ENCODE results near the gene SIM1.

SIM1 gene

DNA sequence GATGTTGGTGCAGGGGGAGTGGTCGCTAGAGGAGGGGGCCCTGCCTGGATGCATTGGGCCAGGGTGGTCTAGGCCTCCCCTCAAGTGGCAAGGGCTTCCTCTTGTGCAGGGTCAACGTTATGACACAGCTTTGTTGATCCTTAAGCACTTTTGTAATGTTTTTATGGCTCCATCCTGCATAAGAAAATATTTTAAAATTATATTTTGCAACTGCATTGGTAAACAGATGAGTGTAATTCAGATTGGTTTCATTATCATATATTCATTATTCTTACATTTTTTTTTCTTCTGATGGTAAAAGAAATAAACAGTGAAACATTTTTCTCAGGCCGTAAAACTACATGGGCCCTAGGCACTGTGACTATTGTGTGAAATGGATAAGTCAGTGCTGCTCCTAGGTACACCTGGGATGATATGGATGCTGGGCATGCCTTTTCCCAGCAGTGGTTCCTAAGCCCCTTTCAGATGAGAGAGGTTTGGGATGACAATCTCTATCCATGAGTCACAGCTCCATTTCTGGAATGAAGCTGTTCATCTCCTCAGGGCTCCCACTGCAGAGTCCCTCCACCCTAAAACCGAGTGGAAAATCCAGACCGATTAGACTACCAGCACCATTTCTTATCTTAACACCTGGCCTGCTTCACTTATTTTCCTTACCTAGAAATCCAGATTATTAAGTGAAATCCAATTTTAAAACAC lies 5.8 kb upstream of the SIM1 start:
- peak; percentile 44 for DNase-seq

DNA sequence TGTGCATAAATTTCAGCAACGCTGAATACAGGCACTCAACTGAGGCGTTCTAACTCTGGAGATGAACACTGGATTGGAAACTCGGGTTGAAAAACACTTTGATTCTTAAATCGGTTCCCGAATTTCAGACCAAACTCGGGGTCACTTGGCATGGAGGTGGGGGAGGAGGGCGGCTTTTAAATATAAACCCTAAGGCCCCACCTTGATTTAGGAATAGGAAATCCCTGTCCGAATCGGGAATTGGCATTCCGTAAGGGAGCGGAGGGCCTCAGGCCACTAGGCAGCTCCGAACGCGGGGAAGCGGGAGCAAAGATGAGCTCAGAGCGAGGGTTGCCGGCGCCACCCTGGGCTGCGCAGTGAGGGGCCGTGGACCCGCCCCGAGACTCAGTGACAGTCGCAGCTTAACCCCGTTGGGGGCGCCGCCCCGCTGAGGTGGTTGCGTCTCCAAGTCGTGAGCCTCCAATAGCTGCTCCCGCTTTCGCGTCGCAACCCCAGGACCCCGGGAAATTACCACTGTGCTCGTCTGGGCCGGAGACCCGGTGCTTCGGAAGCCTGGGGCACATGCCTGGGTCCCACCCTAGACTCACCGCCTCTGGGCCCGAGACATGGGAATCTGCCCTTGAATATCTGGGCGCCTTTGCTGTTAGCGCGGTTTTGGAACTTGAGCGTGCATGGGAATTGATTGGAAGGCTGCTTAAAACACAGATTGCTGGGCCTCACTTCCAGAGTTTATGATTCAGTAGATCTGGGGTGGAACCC lies 4.6 kb upstream of the SIM1 start:
- no peak for DNase-seq

- DNase-seq: no peak
These were observed 3.4 kb upstream of the SIM1 start for GRCh38 chr6:100468016-100468622.

- no peak for DNase-seq
These were observed 2.7 kb upstream of the SIM1 start for GRCh38 chr6:100467129-100468015.

DNA sequence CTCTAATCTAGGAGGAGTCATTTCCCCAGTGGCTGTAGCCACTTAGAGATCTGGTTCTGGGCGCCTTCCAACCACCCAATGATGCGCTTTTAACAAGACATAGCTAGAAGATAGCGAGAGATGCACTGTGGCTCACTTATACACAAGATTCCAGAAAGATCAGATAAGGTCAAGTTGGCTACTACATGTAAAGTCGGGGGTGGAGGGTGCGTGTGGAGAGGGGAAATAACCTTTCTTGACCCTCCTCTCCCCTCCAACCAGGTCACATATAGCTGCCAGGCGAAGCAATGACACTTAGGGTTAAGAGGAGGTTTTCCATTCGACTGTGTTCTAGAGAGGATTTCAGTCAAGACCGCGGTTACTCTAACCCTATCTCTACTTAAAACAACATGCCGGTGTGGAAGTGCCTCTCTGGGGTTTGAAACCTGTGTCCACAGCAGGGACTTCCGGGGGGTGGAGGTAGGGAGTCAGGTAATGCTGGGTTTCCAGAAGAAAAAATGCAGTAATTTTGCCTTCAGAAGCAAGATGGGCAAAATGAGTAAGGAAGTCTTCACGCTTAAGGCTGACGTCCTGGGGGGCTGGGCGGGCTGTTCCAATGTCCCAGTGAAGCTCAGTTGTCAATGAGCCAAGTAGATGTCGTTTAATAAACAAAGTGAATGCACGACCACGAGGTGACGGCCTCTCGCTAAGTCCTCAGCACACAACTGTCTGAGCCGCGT lies 1.8 kb upstream of the SIM1 start:
- no peak for DNase-seq

- DNase-seq: no peak
These were observed 1.1 kb upstream of the SIM1 start for GRCh38 chr6:100465701-100466409.

DNA sequence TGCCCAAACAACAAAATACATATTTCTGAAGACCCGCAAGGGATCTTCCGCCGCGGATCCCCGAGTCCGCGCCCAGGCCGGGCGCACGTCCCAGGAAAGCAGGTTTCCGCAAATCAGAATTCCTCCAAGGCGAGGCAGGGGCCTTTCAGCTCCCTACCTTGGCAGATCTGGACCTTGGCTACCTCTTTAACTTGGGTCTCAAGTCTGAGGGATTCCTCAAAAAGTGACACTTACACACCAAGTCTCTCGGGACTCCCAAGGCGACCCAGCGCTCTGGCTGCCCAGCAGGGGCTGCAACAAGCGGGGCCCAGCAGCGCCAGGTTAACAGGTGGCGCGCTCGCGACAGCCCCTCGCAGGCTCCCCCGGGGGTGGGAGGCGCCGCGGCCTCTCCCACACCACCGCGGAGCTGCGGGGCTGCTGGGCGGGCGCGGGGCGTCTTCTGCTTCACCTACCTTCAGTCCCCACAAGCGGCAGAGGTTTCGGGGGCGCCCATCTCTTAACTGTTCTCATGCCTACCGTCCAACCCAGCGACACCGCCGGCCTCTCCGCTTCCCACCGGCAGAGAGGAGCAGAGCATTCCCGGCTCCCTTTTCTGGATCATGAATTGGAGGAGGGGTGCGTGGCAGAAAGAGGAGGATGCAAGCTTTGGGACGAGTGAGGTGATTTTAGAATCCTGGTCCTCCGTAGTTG lies 414 bp downstream of the SIM1 start:
- DNase-seq: no peak

DNA sequence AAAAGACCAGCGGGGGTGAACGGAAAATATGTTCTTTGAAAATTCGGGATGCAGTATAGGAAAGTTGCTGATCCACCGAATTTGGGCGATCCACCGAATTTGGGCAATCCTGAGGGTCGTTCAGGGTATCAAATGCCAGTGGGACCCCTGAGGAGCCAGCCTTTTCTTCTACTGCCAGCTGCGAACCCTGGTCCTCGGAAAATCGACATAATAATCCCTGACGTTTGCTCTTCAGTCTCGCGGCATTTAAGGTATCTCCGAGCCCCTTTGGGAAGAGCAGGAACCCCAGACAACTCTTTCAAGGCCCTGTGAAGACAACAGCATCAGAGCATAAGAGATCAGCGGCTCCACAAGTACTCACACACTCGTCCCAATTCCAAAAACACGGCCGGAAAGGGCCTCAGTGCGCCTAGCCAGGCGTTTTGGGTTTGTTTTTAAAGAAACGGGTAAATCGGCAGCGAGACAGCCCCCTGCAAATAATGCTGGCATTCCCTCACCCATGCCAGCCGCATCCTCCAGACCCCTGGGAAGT lies 1.0 kb downstream of the SIM1 start:
- DNase-seq: peak; percentile 48

- DNase-seq: peak; percentile 36
These were observed 1.8 kb downstream of the SIM1 start for GRCh38 chr6:100462706-100463629.

GRCh38 chr6:100461917-100462705 lies 2.6 kb downstream of the SIM1 start:
- DNase-seq: no peak

GRCh38 chr6:100461278-100461916 lies 3.3 kb downstream of the SIM1 start:
- peak; percentile 78 for DNase-seq

GRCh38 chr6:100460650-100461204 lies 4.0 kb downstream of the SIM1 start:
- DNase-seq: peak; percentile 49

GRCh38 chr6:100459592-100460184 lies 5.0 kb downstream of the SIM1 start:
- no peak for DNase-seq

DNA sequence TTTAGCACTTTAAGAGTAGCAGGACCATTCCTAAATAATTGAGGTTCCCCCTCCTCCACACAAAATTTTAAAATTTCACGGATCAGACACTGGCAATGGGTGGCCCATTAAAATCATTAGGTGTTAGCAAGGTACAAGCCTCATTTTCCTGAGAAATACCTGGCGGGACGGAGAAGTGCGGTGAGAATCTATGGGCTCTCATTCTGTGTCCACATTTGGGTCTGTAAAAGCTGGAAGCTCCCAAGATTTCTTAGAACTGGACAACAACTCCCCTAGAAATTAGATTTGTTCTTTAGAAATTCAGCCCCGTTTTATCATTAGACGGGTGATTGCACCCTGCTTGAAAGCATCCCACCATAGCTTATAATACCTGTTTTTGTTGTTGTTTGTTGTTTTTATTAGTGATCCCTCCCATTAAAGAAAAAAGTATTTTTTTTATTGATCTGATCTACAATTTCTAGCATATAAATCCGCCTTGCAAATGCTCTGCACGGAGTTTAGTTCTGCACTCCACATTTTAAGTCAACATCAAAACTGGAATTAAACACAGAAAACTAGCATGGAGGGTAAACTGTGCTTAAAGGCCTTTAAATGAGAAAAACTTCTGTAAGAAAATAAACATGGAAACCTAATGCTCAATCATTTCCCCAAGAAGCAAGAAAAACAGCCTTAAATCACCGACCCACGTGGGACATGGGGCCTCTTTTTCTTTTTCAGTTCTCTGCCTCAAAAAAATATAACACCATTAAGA lies 5.7 kb downstream of the SIM1 start:
- no peak for DNase-seq

GRCh38 chr6:100457311-100457990 lies 7.3 kb downstream of the SIM1 start:
- DNase-seq: no peak

DNA sequence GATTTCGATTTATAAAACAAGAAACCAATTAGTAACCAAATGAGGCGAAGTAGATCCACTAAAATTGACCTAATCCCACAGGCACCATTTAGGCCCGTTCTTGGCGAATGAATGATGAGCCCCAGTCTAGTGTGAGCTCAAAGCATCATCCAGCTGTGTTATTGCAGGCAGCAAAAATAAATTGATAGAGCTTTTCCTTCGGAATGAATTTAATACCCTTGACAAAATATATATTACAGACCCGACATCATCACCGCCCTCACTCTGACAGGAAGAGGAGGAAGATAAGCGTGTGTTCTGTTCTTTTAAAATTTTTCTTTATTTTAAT lies 7.8 kb downstream of the SIM1 start:
- no peak for DNase-seq
